Astrocyte (in vitro differentiated cells and primary cell): ENCODE measurements around the gene GAPVD1.

Experiments
- EZH2 ChIP-seq: IDR thresholded peaks from 2 replicates; pipeline ENCODE4 v1.6.1; 2012; ENCODE audit warnings: mild to moderate bottlenecking, low read length, inconsistent platforms; ENCODE audit not compliant: insufficient read depth
- TF ChIP-seq, protein P1 (sequence below): IDR thresholded peaks from 2 replicates; pipeline ENCODE4 v1.5.1; 2011; ENCODE audit warnings: low read depth, mild to moderate bottlenecking, inconsistent platforms, low read length, moderate library complexity; ENCODE audit not compliant: insufficient read depth

DNA sequence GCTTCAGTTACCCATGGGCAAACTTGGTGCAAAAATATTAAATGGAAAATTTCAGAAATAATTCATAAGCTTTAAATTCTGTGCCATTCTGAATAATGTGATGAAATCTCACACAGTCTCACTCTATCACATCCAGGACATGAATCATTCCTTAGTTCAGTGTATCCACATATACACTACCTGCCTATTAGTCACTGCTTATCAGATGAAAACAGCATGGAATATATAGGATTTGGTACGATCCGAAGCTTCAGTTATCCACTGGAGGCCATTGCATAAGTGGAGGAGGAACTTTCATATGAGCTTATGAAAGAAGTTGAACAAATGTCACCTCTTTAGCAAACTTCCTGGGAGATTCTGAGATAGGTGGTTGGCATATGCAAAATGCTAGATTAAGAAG is 64.2 kb downstream of the GAPVD1 start:
- TF ChIP-seq, protein P1, sequence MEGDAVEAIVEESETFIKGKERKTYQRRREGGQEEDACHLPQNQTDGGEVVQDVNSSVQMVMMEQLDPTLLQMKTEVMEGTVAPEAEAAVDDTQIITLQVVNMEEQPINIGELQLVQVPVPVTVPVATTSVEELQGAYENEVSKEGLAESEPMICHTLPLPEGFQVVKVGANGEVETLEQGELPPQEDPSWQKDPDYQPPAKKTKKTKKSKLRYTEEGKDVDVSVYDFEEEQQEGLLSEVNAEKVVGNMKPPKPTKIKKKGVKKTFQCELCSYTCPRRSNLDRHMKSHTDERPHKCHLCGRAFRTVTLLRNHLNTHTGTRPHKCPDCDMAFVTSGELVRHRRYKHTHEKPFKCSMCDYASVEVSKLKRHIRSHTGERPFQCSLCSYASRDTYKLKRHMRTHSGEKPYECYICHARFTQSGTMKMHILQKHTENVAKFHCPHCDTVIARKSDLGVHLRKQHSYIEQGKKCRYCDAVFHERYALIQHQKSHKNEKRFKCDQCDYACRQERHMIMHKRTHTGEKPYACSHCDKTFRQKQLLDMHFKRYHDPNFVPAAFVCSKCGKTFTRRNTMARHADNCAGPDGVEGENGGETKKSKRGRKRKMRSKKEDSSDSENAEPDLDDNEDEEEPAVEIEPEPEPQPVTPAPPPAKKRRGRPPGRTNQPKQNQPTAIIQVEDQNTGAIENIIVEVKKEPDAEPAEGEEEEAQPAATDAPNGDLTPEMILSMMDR, result no peak
- TF ChIP-seq EZH2, result no peak
